NB4 (cell line): ENCODE results near the gene MELTF.

Experiments
- DNase-seq: peaks from one replicate; pipeline ENCODE4 v3.0.0; 2010; ENCODE audit warnings: low read depth
- H3K4me3 ChIP-seq: one replicate; pipeline ENCODE4 v1.5.1; 2011; ENCODE audit warnings: mild to moderate bottlenecking, low read depth, low read length, moderate library complexity
- MYC ChIP-seq: IDR thresholded peaks from 2 replicates; pipeline ENCODE4 v1.6.1; 2011; ENCODE audit warnings: low read depth, low read length
- POLR2A ChIP-seq: IDR thresholded peaks from 2 replicates; pipeline ENCODE4 v1.6.1; 2011; ENCODE audit warnings: mild to moderate bottlenecking; ENCODE audit not compliant: insufficient read length; ENCODE audit errors: extremely low read depth
- TF ChIP-seq, protein P1 (sequence below): IDR thresholded peaks from one replicate; pipeline ENCODE4 v1.5.1; 2012; ENCODE audit warnings: low read depth, low read length
- TF ChIP-seq, protein P2 (sequence below): IDR thresholded peaks from 2 replicates; pipeline ENCODE4 v1.6.1; 2011; ENCODE audit warnings: low read depth, low read length

The MELTF gene

DNA sequence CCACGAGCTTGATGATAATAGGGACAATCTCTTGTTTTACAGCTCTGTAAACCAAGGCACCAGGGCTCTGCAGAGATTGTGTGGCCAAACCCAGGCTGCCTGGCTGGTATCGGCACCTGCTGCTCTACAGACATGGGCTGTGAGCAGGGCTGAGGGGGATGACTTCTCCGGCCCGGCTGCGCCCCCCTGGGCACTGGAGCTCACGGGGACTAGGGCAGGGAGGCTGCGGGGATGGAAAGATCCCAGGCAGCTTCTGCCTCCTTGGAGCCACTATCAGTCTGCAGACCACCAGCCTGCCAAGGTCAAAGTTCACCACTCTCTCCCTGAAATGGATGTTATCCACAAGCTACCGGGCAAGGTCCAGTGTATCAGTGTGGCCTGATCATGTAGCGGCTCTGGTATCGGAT lies 39.0 kb downstream of the MELTF start:
- no peak for DNase-seq
- TF ChIP-seq, protein P1, sequence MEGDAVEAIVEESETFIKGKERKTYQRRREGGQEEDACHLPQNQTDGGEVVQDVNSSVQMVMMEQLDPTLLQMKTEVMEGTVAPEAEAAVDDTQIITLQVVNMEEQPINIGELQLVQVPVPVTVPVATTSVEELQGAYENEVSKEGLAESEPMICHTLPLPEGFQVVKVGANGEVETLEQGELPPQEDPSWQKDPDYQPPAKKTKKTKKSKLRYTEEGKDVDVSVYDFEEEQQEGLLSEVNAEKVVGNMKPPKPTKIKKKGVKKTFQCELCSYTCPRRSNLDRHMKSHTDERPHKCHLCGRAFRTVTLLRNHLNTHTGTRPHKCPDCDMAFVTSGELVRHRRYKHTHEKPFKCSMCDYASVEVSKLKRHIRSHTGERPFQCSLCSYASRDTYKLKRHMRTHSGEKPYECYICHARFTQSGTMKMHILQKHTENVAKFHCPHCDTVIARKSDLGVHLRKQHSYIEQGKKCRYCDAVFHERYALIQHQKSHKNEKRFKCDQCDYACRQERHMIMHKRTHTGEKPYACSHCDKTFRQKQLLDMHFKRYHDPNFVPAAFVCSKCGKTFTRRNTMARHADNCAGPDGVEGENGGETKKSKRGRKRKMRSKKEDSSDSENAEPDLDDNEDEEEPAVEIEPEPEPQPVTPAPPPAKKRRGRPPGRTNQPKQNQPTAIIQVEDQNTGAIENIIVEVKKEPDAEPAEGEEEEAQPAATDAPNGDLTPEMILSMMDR = no peak
- TF ChIP-seq, protein P2, sequence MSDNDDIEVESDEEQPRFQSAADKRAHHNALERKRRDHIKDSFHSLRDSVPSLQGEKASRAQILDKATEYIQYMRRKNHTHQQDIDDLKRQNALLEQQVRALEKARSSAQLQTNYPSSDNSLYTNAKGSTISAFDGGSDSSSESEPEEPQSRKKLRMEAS = no peak
- TF ChIP-seq POLR2A (no peak), MYC (no peak)
- H3K4me3 ChIP-seq = no peak overlapping the region

DNA sequence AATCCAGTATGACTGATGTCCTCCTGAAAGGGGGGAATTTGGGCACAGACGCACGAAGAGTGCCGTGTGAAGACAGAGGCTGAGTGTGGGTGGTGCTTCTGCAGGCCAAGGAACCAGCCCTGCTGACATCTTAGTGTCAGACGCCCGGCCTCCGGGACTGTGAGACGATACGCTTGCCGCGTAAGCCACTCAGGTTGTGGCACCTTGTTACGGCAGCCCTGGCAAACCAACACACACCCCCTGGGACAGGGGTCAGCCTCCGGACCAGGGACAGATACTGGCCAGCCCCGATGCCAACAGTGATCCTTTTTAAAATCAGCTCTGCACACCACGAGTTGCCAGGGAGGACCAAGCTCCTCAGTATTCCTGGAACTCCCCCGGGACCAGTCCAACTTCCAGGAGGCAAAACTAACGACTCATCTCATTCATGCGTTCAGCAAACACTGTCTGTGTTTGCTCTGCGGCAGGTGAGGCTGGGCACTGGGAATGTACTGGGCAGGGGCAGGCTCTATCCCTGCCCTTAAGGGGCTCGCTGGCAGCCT lies 39.8 kb downstream of the MELTF start:
- no peak for DNase-seq
- TF ChIP-seq, protein P1 = no peak
- TF ChIP-seq MYC (no peak), POLR2A (no peak)
- TF ChIP-seq, protein P2 = no peak
- no peak overlapping the region for H3K4me3 ChIP-seq

DNA sequence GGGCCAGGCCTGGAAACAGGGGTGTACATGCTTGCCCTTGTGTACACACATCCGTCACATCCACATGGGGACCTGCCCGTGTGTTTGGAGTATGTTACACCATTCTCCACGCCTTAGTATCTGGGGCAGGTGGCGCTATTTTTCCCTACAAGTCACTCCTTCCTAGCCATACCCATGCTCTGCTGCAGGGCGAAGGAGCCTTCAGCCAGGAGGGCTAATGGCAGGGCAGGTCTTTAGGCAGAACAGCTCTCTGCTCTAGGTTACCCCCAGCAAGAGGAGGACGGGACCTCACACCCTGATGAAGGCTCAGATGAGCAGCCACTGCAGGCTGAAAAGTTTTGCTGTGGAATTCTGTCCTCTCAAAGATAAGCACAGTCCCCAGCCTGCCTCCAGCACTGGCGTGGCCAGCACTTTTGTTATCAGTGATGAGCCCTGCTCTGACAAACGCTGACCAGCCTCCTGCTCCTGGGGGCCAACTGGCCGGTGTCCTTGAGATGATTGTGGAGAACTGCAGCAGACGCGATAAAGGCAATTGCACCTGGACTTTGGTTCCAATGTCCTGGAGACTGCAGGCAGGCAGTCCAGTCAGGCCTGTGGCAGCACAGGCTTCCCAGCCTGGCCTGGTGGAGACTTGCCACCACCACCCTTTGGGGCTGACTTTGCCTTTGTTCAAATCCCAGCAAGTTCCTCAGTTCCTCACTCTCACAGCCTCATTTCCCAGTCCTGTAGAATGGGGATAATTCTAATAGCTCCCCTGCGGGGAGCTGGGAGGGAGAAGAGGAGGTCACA lies 41.2 kb downstream of the MELTF start:
- TF ChIP-seq, protein P2 = no peak
- TF ChIP-seq, protein P1 = no peak
- TF ChIP-seq MYC = no peak
- no peak for TF ChIP-seq POLR2A
- DNase-seq = no peak
- H3K4me3 ChIP-seq = no peak overlapping the region

- DNase-seq = no peak
- H3K4me3 ChIP-seq = no peak overlapping the region
- TF ChIP-seq POLR2A = no peak
- TF ChIP-seq, protein P2 = no peak
Measured at GRCh38 chr3:196987022-196987421, 42.6 kb downstream of the MELTF start.

GRCh38 chr3:196985954-196986885 lies 43.4 kb downstream of the MELTF start:
- DNase-seq = no peak
- TF ChIP-seq MYC (no peak), POLR2A (no peak)
- TF ChIP-seq, protein P1 = no peak
- TF ChIP-seq, protein P2 = no peak
- no peak overlapping the region for H3K4me3 ChIP-seq
